ENCODE results near the gene ESF1. TPM values are rescaled to one million over a fixed set of nuclear protein-coding genes. Genes with fewer than 3 reads are reported as not detected.

Gene ESF1
- total RNA-seq, 6 donors from 2014 or later = 9.8 to 17.8 (median 12.7) TPM

DNA sequence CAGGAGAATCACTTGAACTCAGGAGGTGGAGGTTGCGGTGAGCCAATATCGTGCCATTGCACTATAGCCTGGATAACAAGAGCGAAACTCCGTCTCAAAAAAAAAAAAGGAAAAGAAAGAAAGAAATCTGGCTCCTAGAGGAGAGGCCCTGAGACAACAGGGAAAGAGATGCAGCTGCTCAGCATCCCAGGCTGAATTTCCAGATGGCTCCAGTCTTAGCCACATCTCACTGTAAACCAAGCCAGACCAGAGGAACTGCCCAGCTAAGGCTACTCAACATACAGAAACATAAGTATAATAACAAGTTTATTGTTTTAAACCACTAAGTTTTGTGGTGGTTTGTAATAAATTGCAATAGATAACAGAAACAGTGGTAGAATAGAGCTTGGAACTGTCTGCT is 107.5 kb downstream of the ESF1 start:
- DNase-seq = no peak
- 79 to 100% methylated on average over 1 to 4 of the region's 4 CpGs for WGBS, 2 donors
- no peak overlapping the region for H3K4me3 ChIP-seq
- TF ChIP-seq, protein P1, sequence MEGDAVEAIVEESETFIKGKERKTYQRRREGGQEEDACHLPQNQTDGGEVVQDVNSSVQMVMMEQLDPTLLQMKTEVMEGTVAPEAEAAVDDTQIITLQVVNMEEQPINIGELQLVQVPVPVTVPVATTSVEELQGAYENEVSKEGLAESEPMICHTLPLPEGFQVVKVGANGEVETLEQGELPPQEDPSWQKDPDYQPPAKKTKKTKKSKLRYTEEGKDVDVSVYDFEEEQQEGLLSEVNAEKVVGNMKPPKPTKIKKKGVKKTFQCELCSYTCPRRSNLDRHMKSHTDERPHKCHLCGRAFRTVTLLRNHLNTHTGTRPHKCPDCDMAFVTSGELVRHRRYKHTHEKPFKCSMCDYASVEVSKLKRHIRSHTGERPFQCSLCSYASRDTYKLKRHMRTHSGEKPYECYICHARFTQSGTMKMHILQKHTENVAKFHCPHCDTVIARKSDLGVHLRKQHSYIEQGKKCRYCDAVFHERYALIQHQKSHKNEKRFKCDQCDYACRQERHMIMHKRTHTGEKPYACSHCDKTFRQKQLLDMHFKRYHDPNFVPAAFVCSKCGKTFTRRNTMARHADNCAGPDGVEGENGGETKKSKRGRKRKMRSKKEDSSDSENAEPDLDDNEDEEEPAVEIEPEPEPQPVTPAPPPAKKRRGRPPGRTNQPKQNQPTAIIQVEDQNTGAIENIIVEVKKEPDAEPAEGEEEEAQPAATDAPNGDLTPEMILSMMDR (IDR thresholded peaks at IDR 0.05) = no peak
- no peak for TF ChIP-seq POLR2AphosphoS5 (IDR thresholded peaks at IDR 0.05)
- no peak for TF ChIP-seq EP300 (IDR thresholded peaks at IDR 0.05)
- TF ChIP-seq POLR2A (IDR thresholded peaks at IDR 0.05) = no peak
- no peaks in the 10 kb centered on the region for H3K9me3 ChIP-seq
- no peaks in the 10 kb centered on the region for H3K27me3 ChIP-seq
- ATAC-seq (ENCODE audit: low FRiP score in 2 of 2) = no peak
- H3K36me3 ChIP-seq = no peaks in the 10 kb centered on the region
- H3K27ac ChIP-seq = no peak overlapping the region
- no peaks in the 10 kb centered on the region for H3K4me1 ChIP-seq

DNA sequence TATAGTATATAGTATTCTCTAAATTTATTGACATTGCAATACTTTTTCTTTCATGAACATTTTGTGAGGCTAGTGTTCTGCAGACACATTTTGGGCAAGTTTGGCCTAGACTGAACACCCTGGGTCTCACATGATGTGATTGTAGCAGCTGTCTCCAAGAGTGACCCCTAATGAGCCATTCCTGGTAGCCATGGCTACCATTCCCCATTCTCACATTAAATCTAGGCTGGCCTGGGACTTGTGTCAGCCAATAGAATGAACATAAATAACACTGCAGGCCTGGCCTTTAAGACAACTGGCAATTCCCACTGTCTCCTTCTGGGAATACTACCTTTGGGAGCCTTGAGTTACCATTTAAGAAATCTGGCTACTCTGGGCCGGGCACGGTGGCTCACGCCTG is 108.0 kb downstream of the ESF1 start:
- no peaks in the 10 kb centered on the region for H3K36me3 ChIP-seq
- H3K27me3 ChIP-seq = no peaks in the 10 kb centered on the region
- H3K27ac ChIP-seq = no peak overlapping the region
- no peaks in the 10 kb centered on the region for H3K9me3 ChIP-seq
- 85 to 91% methylated on average over 3 of the region's 3 CpGs for WGBS, 2 donors
- H3K4me3 ChIP-seq = no peak overlapping the region
- no peaks in the 10 kb centered on the region for H3K4me1 ChIP-seq
- TF ChIP-seq EP300 (IDR thresholded peaks at IDR 0.05) (no peak), POLR2AphosphoS5 (IDR thresholded peaks at IDR 0.05) (no peak), POLR2A (IDR thresholded peaks at IDR 0.05) (no peak)
- TF ChIP-seq, protein P1 (IDR thresholded peaks at IDR 0.05) = no peak
- no peak for ATAC-seq (ENCODE audit: low FRiP score in 2 of 2)
- DNase-seq = no peak

DNA sequence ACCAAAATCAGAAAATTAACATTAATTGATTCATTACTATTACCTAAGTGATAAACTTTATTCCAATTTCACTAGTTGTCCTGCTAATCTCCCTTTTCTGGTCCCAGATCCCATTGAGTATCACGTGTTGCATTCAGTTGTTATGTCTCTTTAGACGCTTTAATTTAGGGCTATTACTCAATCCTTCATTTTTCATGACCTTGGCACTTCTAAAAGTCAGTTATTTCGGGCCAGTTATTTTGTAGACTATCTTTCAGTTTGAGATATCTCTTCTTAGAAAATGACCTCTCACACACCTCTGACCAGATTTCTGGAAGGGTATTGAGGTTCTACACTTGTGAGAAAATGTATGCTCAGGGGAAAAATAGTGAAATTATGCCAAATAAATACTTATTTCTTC is 112.0 kb downstream of the ESF1 start:
- Histone ChIP-seq H3K4me1 (no peaks in the 10 kb centered on the region), H3K9me3 (no peaks in the 10 kb centered on the region), H3K27ac (no peak overlapping the region), H3K36me3 (no peaks in the 10 kb centered on the region), H3K27me3 (no peaks in the 10 kb centered on the region), H3K4me3 (no peak overlapping the region)
- DNase-seq (no peak), ATAC-seq (ENCODE audit: low FRiP score in 2 of 2) (peak in 1 of 2 donors; percentile 48)
- 67 to 73% methylated on average over 3 of the region's 3 CpGs for WGBS, 2 donors
- TF ChIP-seq EP300 (IDR thresholded peaks at IDR 0.05) (no peak), POLR2AphosphoS5 (IDR thresholded peaks at IDR 0.05) (no peak), POLR2A (IDR thresholded peaks at IDR 0.05) (no peak)
- TF ChIP-seq, protein P1 (IDR thresholded peaks at IDR 0.05) = no peak

DNA sequence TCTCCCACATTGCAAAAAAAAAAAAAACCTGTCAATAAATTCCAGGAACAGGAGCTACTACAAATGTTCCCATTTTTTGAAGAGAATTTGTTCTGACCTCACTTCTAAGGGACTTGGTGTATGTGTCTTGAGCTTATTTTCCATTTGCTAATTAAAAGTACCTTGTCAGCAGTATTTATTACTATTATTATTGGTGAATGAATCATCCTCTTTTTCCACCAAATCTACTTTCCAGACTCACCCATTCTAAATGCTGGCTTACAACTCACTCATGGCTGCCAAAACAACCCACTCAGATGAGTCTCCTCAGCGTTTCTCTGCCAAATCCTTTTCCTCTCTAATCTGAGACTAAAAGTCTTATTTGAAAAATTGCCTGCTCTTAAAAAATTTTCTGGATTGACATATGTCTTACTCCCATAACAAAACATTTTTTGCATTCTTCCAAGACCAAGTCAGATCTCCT is 112.8 kb downstream of the ESF1 start:
- Histone ChIP-seq H3K27me3 (no peaks in the 10 kb centered on the region), H3K4me3 (no peak overlapping the region), H3K27ac (no peak overlapping the region), H3K36me3 (no peaks in the 10 kb centered on the region), H3K9me3 (no peaks in the 10 kb centered on the region), H3K4me1 (no peaks in the 10 kb centered on the region)
- TF ChIP-seq POLR2AphosphoS5 (IDR thresholded peaks at IDR 0.05) (no peak), EP300 (IDR thresholded peaks at IDR 0.05) (no peak), POLR2A (IDR thresholded peaks at IDR 0.05) (no peak)
- TF ChIP-seq, protein P1 (IDR thresholded peaks at IDR 0.05) = no peak
- WGBS, 2 donors = 34 to 35% methylated on average over 1 of the region's 1 CpG
- DNase-seq (no peak), ATAC-seq (ENCODE audit: low FRiP score in 2 of 2) (peak in 1 of 2 donors; percentile 89)

DNA sequence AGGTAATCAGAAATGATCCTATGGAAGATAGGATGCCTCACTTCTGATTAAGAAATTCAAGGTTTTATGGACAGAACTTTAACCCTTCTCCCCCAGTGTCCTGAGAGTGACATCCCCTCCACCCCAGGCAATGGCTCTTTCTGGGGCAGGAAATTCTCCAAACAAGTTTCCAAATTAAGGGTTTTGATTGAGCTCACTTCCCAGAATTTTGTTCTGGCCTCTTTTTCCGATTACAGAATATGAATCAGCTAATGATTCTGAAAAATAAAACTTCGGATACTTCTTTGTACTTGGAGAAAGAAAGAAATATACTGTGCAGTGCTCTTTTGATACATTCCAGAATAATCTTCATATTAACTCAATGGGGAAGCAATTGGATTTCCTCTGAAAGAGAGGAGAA is 113.2 kb downstream of the ESF1 start:
- TF ChIP-seq POLR2A (IDR thresholded peaks at IDR 0.05) = no peak
- TF ChIP-seq, protein P1 (IDR thresholded peaks at IDR 0.05) = no peak
- Histone ChIP-seq H3K4me3 (no peak overlapping the region), H3K36me3 (no peaks in the 10 kb centered on the region), H3K27ac (no peak overlapping the region), H3K9me3 (no peaks in the 10 kb centered on the region), H3K27me3 (no peaks in the 10 kb centered on the region), H3K4me1 (no peaks in the 10 kb centered on the region)
- 68 to 69% methylated on average over 2 of the region's 2 CpGs for WGBS, 2 donors
- ATAC-seq (ENCODE audit: low FRiP score in 2 of 2) (peak in 1 of 2 donors; percentile 60), DNase-seq (no peak)

Measured in upper lobe of left lung (tissue), 6 donors.